ENCODE data around the gene TMPRSS12. TPM values are rescaled to one million over a fixed set of nuclear protein-coding genes. Genes with fewer than 3 reads are reported as not detected.
"Not testable (repeated sequence)": the region's sequence is repeated elsewhere in the genome, so short reads cannot be mapped to it uniquely, and the experiment has no call there.

TMPRSS12 gene
- total and polyA plus RNA-seq, 2 donors (not counting 1 experiment from before 2014, with no cell fraction given): not detected

DNA sequence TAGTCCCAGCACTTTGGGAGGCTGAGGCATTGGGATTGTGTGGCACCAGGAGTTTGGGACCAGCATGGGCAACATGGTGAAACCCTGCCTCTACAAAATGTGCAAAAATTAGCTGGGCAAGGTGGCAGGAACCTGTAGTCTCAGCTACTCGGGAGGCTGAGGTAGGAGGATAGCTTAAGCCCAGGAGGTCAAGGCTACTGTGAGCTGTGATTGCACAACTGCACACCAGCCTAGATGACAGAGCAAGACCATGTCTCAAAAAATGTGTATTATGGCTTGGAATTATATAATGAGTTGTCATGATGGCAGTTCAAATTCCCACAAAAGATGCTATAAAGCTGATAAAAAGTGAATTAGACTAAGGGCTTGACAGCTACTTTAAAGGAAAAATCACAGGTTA is 20.6 kb upstream of the TMPRSS12 start:
- Histone ChIP-seq H4K20me1 (ENCODE audit: control insufficient read depth, insufficient read depth, low read length, poor library complexity, severe bottlenecking) (no peaks in the 10 kb centered on the region), H3K4me1 (ENCODE audit: control insufficient read depth in 2 of 2, insufficient read depth in 2 of 2, low read length in 2 of 2) (peaks cover 3% of the 10 kb centered on the region in 2 donors), H2AFZ (ENCODE audit: insufficient read depth, low read depth, low read length, poor library complexity, severe bottlenecking) (no peak overlapping the region), H3K9me3 (ENCODE audit: control extremely low read depth in 1 of 3, control insufficient read depth in 2 of 3, insufficient read depth in 1 of 3, low read length in 2 of 3) (no peaks in the 10 kb centered on the region), H3K4me2 (replicated peaks; ENCODE audit: low read depth, low read length, poor library complexity, severe bottlenecking) (no peak overlapping the region), H3K4me3 (ENCODE audit: control extremely low read depth in 1 of 5, extremely low read depth in 1 of 5, insufficient read depth in 1 of 5, low read depth in 2 of 5, low read length in 4 of 5) (no peak overlapping the region), H3K27ac (ENCODE audit: low read length in 2 of 2) (no peak overlapping the region), H3K79me2 (ENCODE audit: control insufficient read depth, insufficient read depth, low read length) (no peaks in the 10 kb centered on the region), H3K27me3 (replicated peaks in 1 of 4; ENCODE audit: control extremely low read depth in 1 of 4, control insufficient read depth in 3 of 4, insufficient read depth in 4 of 4, low read length in 3 of 4) (no peaks in the 10 kb centered on the region), H3K9ac (ENCODE audit: low read length) (no peak overlapping the region), H3K36me3 (replicated peaks in 1 of 2; ENCODE audit: control extremely low read depth in 1 of 2, control insufficient read depth in 1 of 2, extremely low read depth in 1 of 2, insufficient read depth in 2 of 2, low read length in 1 of 2) (peaks cover 5 to 14% of the 10 kb centered on the region in 2 experiments)
- intact Hi-C loops (cut with micrococcal nuclease): no loop called here
- Mint-ChIP-seq H3K9me3 (ENCODE audit: insufficient read depth) (no peaks in the 10 kb centered on the region), H3K4me1 (peaks cover 6% of the 10 kb centered on the region), H3K4me3 (no peak overlapping the region), H3K27ac (no peak overlapping the region), H3K27me3 (no peaks in the 10 kb centered on the region)
- DNase-seq (no peak), ATAC-seq (ENCODE audit: low read depth) (no peak)
- no peak for TF ChIP-seq EZH2 (IDR thresholded peaks at IDR 0.05; ENCODE audit: borderline replicate concordance, insufficient read depth, low read depth, low read length, poor library complexity, severe bottlenecking)
- TF ChIP-seq, protein P1, sequence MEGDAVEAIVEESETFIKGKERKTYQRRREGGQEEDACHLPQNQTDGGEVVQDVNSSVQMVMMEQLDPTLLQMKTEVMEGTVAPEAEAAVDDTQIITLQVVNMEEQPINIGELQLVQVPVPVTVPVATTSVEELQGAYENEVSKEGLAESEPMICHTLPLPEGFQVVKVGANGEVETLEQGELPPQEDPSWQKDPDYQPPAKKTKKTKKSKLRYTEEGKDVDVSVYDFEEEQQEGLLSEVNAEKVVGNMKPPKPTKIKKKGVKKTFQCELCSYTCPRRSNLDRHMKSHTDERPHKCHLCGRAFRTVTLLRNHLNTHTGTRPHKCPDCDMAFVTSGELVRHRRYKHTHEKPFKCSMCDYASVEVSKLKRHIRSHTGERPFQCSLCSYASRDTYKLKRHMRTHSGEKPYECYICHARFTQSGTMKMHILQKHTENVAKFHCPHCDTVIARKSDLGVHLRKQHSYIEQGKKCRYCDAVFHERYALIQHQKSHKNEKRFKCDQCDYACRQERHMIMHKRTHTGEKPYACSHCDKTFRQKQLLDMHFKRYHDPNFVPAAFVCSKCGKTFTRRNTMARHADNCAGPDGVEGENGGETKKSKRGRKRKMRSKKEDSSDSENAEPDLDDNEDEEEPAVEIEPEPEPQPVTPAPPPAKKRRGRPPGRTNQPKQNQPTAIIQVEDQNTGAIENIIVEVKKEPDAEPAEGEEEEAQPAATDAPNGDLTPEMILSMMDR (IDR thresholded peaks at IDR 0.05): no peak
- ChIA-PET CTCF (interaction anchor here (0.6 to 6.0 kb wide), 4 partner anchors 14 to 554 kb away, joined by 3 to 50 read pairs (median 6); no protein-coding TSS in a partner anchor), POLR2A (no interaction called here)
- 86% methylated on average over 1 of the region's 1 CpG for WGBS (ENCODE audit: insufficient coverage)

DNA sequence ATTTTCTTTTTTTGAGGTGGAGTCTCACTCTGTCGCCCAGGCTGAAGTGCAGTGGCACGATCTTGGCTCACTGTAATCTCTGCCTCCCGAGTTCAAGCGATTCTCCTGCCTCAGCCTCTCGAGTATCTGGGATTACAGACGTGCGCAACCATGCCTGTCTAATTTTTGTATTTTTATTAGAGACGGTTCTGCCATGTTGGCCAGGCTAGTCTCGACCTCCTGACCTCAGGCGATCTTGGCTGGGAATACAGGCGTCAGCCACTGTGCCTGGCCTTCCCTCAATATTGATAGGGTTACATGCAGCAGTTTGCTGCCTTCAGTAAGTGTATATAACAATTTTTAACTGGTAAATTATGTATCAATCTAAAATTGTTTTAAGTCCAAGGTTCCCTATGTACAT is 19.0 kb upstream of the TMPRSS12 start:
- H3K9me3 Mint-ChIP-seq (ENCODE audit: insufficient read depth); H3K36me3 ChIP-seq (replicated peaks in 1 of 2; ENCODE audit: control extremely low read depth in 1 of 2, control insufficient read depth in 1 of 2, extremely low read depth in 1 of 2, insufficient read depth in 2 of 2, low read length in 1 of 2); H3K27ac Mint-ChIP-seq; H4K20me1 ChIP-seq (ENCODE audit: control insufficient read depth, insufficient read depth, low read length, poor library complexity, severe bottlenecking); H2AFZ ChIP-seq (ENCODE audit: insufficient read depth, low read depth, low read length, poor library complexity, severe bottlenecking); H3K9me3 ChIP-seq (ENCODE audit: control extremely low read depth in 1 of 3, control insufficient read depth in 2 of 3, insufficient read depth in 1 of 3, low read length in 2 of 3); H3K9ac ChIP-seq (ENCODE audit: low read length); H3K4me2 ChIP-seq (replicated peaks; ENCODE audit: low read depth, low read length, poor library complexity, severe bottlenecking); ATAC-seq (ENCODE audit: low read depth); H3K27me3 ChIP-seq (replicated peaks in 1 of 4; ENCODE audit: control extremely low read depth in 1 of 4, control insufficient read depth in 3 of 4, insufficient read depth in 4 of 4, low read length in 3 of 4); H3K4me3 ChIP-seq (ENCODE audit: control extremely low read depth in 1 of 5, extremely low read depth in 1 of 5, insufficient read depth in 1 of 5, low read depth in 2 of 5, low read length in 4 of 5); POLR2A ChIA-PET; H3K79me2 ChIP-seq (ENCODE audit: control insufficient read depth, insufficient read depth, low read length); H3K4me1 ChIP-seq (ENCODE audit: control insufficient read depth in 2 of 2, insufficient read depth in 2 of 2, low read length in 2 of 2); H3K4me1 Mint-ChIP-seq; H3K27ac ChIP-seq (ENCODE audit: low read length in 2 of 2); DNase-seq; H3K4me3 Mint-ChIP-seq; H3K27me3 Mint-ChIP-seq: not testable (repeated sequence)
- CTCF ChIA-PET: interaction anchor here (1.0 to 7.3 kb wide), 4 partner anchors 17 to 204 kb away, joined by 3 to 343 read pairs (median 27); partner anchors contain the start of gene SLC11A2
- intact Hi-C loops (cut with micrococcal nuclease): loop anchor here (2.0 kb wide), 3 partner anchors 59 to 517 kb away; partner anchors contain the start of genes ATF1 and TFCP2
- 98% methylated on average over 8 of the region's 11 CpGs for WGBS (ENCODE audit: insufficient coverage)

Measured in B cell (primary cell).